Measurements from ENCODE around the gene SPCS1. TPM values are rescaled to one million over a fixed set of nuclear protein-coding genes. Genes with fewer than 3 reads are reported as not detected.

SPCS1 gene
- total RNA-seq, 1 experiment from 2014 or later: 124 TPM

DNA sequence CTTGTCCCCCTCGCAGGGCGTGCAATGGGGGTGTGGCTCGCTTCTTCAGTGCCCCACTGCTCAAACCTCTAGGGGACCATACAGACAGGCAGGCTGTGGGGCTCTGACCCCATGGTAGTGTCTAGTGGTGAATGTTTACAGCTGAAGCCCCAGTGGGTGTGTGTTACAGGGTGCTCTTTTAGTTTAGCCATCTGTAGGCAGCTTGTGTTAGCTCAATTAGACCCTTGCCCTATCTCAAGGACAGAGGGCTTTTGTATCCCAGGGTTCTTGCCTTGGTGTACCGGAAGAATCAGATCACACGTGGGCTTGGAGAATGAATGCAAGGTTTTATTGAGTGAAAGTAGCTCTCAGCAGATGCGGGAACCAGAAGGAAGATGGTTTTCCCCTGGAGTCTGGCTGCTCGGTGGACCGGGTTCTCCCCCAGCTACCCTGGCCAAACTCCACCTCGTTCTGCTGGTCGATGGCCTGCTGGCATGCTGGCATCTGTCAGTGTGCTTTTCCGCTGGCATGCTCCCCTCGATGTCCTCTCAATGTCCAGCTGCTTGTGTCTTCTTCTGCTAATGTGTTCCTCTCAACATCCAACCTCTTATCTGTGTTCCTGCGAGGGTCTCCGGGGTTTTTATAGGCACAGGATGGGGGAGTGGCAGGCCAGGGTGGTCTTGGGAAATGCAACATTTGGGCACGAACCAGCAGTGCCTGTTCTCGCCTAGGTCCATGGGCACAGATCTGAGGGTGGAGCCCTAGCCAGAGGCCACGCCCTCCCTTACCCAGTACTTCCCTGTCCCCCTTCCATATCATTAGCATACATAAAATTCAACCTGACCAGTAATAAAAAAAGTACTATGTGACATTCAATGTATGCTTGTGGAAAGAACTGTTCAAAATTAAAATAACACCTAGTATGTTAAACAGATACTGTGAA lies 6.6 kb downstream of the SPCS1 start (continued):
- TF ChIP-seq, protein P1, sequence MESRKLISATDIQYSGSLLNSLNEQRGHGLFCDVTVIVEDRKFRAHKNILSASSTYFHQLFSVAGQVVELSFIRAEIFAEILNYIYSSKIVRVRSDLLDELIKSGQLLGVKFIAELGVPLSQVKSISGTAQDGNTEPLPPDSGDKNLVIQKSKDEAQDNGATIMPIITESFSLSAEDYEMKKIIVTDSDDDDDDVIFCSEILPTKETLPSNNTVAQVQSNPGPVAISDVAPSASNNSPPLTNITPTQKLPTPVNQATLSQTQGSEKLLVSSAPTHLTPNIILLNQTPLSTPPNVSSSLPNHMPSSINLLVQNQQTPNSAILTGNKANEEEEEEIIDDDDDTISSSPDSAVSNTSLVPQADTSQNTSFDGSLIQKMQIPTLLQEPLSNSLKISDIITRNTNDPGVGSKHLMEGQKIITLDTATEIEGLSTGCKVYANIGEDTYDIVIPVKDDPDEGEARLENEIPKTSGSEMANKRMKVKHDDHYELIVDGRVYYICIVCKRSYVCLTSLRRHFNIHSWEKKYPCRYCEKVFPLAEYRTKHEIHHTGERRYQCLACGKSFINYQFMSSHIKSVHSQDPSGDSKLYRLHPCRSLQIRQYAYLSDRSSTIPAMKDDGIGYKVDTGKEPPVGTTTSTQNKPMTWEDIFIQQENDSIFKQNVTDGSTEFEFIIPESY (IDR thresholded peaks at IDR 0.05; ENCODE audit: extremely low read depth, insufficient replicate concordance, low read length): no peak
- no peak for TF ChIP-seq CBX3 (IDR thresholded peaks at IDR 0.05; ENCODE audit: low read depth)
- TF ChIP-seq TCF7L2 (IDR thresholded peaks at IDR 0.05; ENCODE audit: borderline replicate concordance, extremely low read depth, insufficient read depth, insufficient read length): no peak

DNA sequence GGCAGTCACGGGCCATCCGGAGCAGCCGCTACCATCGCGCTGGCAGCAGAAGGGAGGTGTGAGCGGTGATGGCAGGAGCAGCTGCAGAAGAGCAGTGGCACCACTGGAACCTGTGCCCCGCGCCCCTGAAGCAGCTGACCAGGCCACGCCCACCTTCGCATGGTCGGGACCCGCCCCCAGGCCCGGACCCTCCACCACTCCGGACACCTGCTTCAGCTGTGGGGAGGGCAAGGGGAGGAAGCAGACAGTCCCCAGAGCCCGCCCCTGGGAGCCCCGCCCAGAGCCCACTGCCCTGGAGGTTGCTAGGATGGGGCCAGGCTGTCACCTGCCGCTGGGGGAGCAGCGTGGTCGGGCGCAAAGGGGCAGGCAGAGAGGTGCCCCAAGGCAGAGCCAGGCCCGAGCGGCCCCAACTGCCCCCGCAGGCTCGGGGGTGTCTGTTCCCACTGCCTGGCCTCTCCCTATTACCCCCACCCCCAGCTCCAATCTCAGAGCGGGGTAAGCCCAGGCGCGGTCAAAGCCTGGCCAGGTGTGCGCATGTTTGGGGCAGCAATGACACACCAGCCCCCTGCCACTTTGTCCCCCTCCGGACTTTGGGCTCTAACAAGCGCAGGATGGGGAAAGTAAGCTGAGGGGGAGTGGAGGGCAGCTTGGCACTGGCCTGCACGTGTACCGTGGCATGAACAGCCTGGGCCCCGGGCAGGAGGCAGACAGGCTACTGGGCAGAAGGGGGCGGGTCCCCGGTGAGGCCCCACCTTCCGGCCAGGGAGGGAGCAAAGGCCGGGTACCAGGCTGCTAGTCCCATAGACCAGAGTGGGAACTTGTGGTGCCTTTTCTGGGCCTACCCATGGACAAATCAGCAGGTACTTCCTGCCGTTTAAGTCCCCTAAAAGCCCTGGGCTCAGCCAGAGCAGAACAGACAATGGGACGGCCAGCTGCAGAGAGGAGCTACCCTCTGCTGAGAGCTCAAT lies 8.7 kb downstream of the SPCS1 start:
- H3K9me3 ChIP-seq (ENCODE audit: control insufficient read depth in 1 of 2, insufficient read depth in 1 of 2, low read depth in 1 of 2, low read length in 2 of 2): no peaks in the 10 kb centered on the region
- DNase-seq (ENCODE audit: low read depth, low spot score) (no peak), ATAC-seq (peak; percentile 74)
- ChIA-PET RAD21 (ENCODE audit: low non-redundant PET in 1 of 2, low total read pairs in 2 of 2, uncharacterized antibody in 2 of 2, unreplicated experiment in 2 of 2) (no interaction called here), POLR2A (interaction anchor here (0.6 kb wide), 1 partner anchor 290 kb away, joined by 3 read pairs; no protein-coding TSS in a partner anchor), CTCF (no interaction called here)
- no peaks in the 10 kb centered on the region; a peak in 1 of 4 replicates for H3K36me3 ChIP-seq (ENCODE audit: control insufficient read depth in 1 of 2, insufficient read depth in 2 of 2, low read length in 2 of 2)
- no peaks in the 10 kb centered on the region for H3K9me2 ChIP-seq (ENCODE audit: insufficient read depth)
- no peak overlapping the region for H2AFZ ChIP-seq (ENCODE audit: low read depth, low read length, poor library complexity, severe bottlenecking)
- H3K27me3 ChIP-seq (ENCODE audit: insufficient read depth, low read length): no peaks in the 10 kb centered on the region
- no peaks in the 10 kb centered on the region for H4K20me1 ChIP-seq (ENCODE audit: insufficient read depth)
- no peaks in the 10 kb centered on the region for H3K4me1 ChIP-seq (ENCODE audit: control insufficient read depth in 1 of 2, insufficient read depth in 2 of 2, low read length in 2 of 2)
- H3K4me3 ChIP-seq (replicated peaks in 1 of 2; ENCODE audit: low read depth in 1 of 2, low read length in 2 of 2): no peak overlapping the region
- no peak overlapping the region for H3K27ac ChIP-seq (ENCODE audit: low read depth, low read length)
- H3K9ac ChIP-seq (ENCODE audit: low read length): no peak overlapping the region
- no TSS peak for BruUV-seq (replicated peaks)
- H3K4me2 ChIP-seq (ENCODE audit: low read length): no peak overlapping the region
- no peaks in the 10 kb centered on the region for H3K79me2 ChIP-seq (ENCODE audit: insufficient read depth, low read length)
- no peak for TF ChIP-seq CEBPB (IDR thresholded peaks at IDR 0.05; ENCODE audit: low read depth)
- TF ChIP-seq, protein P1 (IDR thresholded peaks at IDR 0.05; ENCODE audit: extremely low read depth, insufficient replicate concordance, low read length): no peak
- no peak for TF ChIP-seq POLR2A (IDR thresholded peaks at IDR 0.05; ENCODE audit: borderline replicate concordance, extremely low read depth, insufficient read depth, insufficient read length)
- no peak for TF ChIP-seq TCF7L2 (IDR thresholded peaks at IDR 0.05; ENCODE audit: borderline replicate concordance, extremely low read depth, insufficient read depth, insufficient read length)
- intact Hi-C loops (cut with micrococcal nuclease): no loop called here
